H1 (cell line): ENCODE measurements around the gene SERPINA1. TPM values are rescaled to one million over a fixed set of nuclear protein-coding genes. Genes with fewer than 3 reads are reported as not detected.
"Not testable (repeated sequence)": the region's sequence is repeated elsewhere in the genome, so short reads cannot be mapped to it uniquely, and the experiment has no call there.

Experiments
- CTCF ChIA-PET: fragments of 300-600 bp; sonication (Branson Sonifier 250); formaldehyde crosslinking; loops from one replicate; lab custom pipeline; 2021; ENCODE audit not compliant: partially characterized antibody; lab: Charles Lee
- POLR2A ChIA-PET: fragments of 300-600 bp; sonication (Branson Sonifier 250); formaldehyde crosslinking; loops from one replicate; lab custom pipeline; 2021; ENCODE audit warnings: inconsistent platforms; ENCODE audit not compliant: partially characterized antibody; lab: Charles Lee
- DNase-seq, 2 experiments: peaks; one replicate each; pipeline versions ENCODE4 v3.0.0 to v3.0.0-alpha.2; 2010 to 2022; ENCODE audit warnings: low spot score in 2 of 2, low read depth in 1 of 2, mixed read lengths in 1 of 2
- FAIRE-seq: peaks from 2 replicates; lab custom pipeline; 2011; peaks lifted over from hg19 to GRCh38; lab: Jason Lieb, UNC
- H2AFZ ChIP-seq: 2 replicates; pipeline ENCODE4 v1.8.1; 2012; ENCODE audit warnings: low read length, inconsistent platforms
- H2AK5ac ChIP-seq: 2 replicates; pipeline ENCODE4 v1.6.1; 2013; ENCODE audit warnings: low read depth, low read length
- H2BK120ac ChIP-seq: replicated peaks from 2 replicates; pipeline ENCODE3; 2013; ENCODE audit warnings: low read depth, low read length, inconsistent platforms
- H2BK12ac ChIP-seq: 2 replicates; pipeline ENCODE4 v1.6.1; 2013; ENCODE audit warnings: low read depth, low read length
- H2BK15ac ChIP-seq: 2 replicates; pipeline ENCODE4 v1.6.1; 2013; ENCODE audit warnings: low read length
- H2BK20ac ChIP-seq: 2 replicates; pipeline ENCODE4 v1.6.1; 2013; ENCODE audit warnings: low read length
- H2BK5ac ChIP-seq: 2 replicates; pipeline ENCODE4 v1.6.1; 2013; ENCODE audit warnings: low read depth, low read length
- H3K14ac ChIP-seq: 2 replicates; pipeline ENCODE4 v1.6.1; 2013; ENCODE audit warnings: inconsistent platforms; ENCODE audit not compliant: insufficient read length
- H3K18ac ChIP-seq: 2 replicates; pipeline ENCODE4 v1.6.1; 2013; ENCODE audit warnings: low read length; ENCODE audit errors: extremely low read depth
- H3K23ac ChIP-seq: 2 replicates; pipeline ENCODE4 v1.6.1; 2013; ENCODE audit warnings: inconsistent platforms; ENCODE audit not compliant: insufficient read length
- H3K23me2 ChIP-seq: 2 replicates; pipeline ENCODE4 v1.6.1; 2013; ENCODE audit warnings: low read depth, low read length
- H3K27ac ChIP-seq: 2 replicates; pipeline ENCODE4 v1.6.1; 2011; ENCODE audit warnings: low read depth, low read length, inconsistent platforms
- H3K27me3 ChIP-seq, 4 experiments: replicated peaks in 1 of 4; 1 replicate in 1 of 4; 2 replicates in 3 of 4; pipeline versions ENCODE4 v1.6.1 to v1.8.1; 2011 to 2013; ENCODE audit warnings: low read length in 3 of 4, mild to moderate bottlenecking in 3 of 4, inconsistent platforms in 2 of 4, mixed read lengths in 2 of 4, moderate library complexity in 1 of 4; ENCODE audit not compliant: control insufficient read depth in 3 of 4, insufficient read depth in 3 of 4; ENCODE audit errors: extremely low read depth in 1 of 4
- H3K36me3 ChIP-seq, 4 experiments: 2 replicates each; pipeline versions ENCODE4 v1.6.1 to v1.8.1; 2011 to 2013; ENCODE audit warnings: mild to moderate bottlenecking in 4 of 4, low read length in 3 of 4, moderate library complexity in 2 of 4, control low read depth in 1 of 4, inconsistent platforms in 1 of 4; ENCODE audit not compliant: insufficient read depth in 4 of 4, control insufficient read depth in 2 of 4
- H3K4ac ChIP-seq: replicated peaks from 2 replicates; pipeline ENCODE3; 2013; ENCODE audit warnings: low read length, low read depth, mixed read lengths, inconsistent platforms; ENCODE audit not compliant: insufficient read length
- H3K4me1 ChIP-seq, 4 experiments: replicated peaks in 1 of 4; 1 replicate in 1 of 4; 2 replicates in 3 of 4; pipeline versions ENCODE4 v1.6.1 to v1.8.1; 2011 to 2013; ENCODE audit warnings: low read length in 3 of 4, inconsistent platforms in 2 of 4, mixed read lengths in 1 of 4; ENCODE audit not compliant: insufficient read depth in 4 of 4, control insufficient read depth in 3 of 4
- H3K4me2 ChIP-seq, 2 experiments: 2 replicates each; pipeline versions ENCODE4 v1.6.1 to v1.8.1; 2011 to 2013; ENCODE audit warnings: low read depth in 2 of 2, low read length in 2 of 2, control low read depth in 1 of 2, inconsistent platforms in 1 of 2, mild to moderate bottlenecking in 1 of 2; ENCODE audit not compliant: insufficient read depth in 1 of 2
- H3K4me3 ChIP-seq, 4 experiments: fragments of 200-600, 300-600 bp in 1 of 4; sonication (generic), shearing (Covaris generic), sonication (Bioruptor Twin) in 1 of 4; 2 replicates each; pipeline versions ENCODE4 v1.5.1 to v1.8.1; 2011 to 2016; ENCODE audit warnings: low read length in 4 of 4, low read depth in 3 of 4, control low read depth in 2 of 4, inconsistent platforms in 2 of 4, mild to moderate bottlenecking in 2 of 4, mixed read lengths in 1 of 4, moderate library complexity in 1 of 4; ENCODE audit not compliant: insufficient read depth in 2 of 4; ENCODE audit errors: extremely low read depth in 1 of 4
- H3K56ac ChIP-seq: replicated peaks from 2 replicates; pipeline ENCODE3; 2013; ENCODE audit warnings: low read depth, mild to moderate bottlenecking, mixed read lengths, low read length, inconsistent platforms; ENCODE audit not compliant: insufficient read length
- H3K79me1 ChIP-seq: 2 replicates; pipeline ENCODE4 v1.6.1; 2013; ENCODE audit warnings: low read depth, low read length, control low read depth
- H3K79me2 ChIP-seq, 2 experiments: 2 replicates each; pipeline versions ENCODE4 v1.6.1 to v1.8.1; 2012 to 2013; ENCODE audit warnings: low read length in 2 of 2, mild to moderate bottlenecking in 2 of 2, inconsistent platforms in 1 of 2; ENCODE audit not compliant: insufficient read depth in 2 of 2, control insufficient read depth in 1 of 2
- H3K9ac ChIP-seq, 4 experiments: replicated peaks in 1 of 4; 1 replicate in 1 of 4; 2 replicates in 3 of 4; pipeline versions ENCODE4 v1.6.1 to v1.8.1; 2011 to 2013; ENCODE audit warnings: low read depth in 3 of 4, low read length in 3 of 4, control low read depth in 2 of 4, mild to moderate bottlenecking in 2 of 4, moderate library complexity in 2 of 4, inconsistent platforms in 1 of 4; ENCODE audit errors: extremely low read depth in 1 of 4
- H3K9me3 ChIP-seq, 2 experiments: 2 replicates each; pipeline versions ENCODE4 v1.6.1 to v1.8.1; 2012 to 2013; ENCODE audit warnings: mild to moderate bottlenecking in 2 of 2, moderate library complexity in 2 of 2, control low read depth in 1 of 2, inconsistent platforms in 1 of 2, low read depth in 1 of 2, low read length in 1 of 2, mixed read lengths in 1 of 2; ENCODE audit not compliant: insufficient read depth in 2 of 2
- H4K20me1 ChIP-seq, 2 experiments: replicated peaks in 1 of 2; 2 replicates each; pipeline versions ENCODE3 to v1.8.1; 2011 to 2013; ENCODE audit warnings: inconsistent platforms in 2 of 2, low read length in 2 of 2, mild to moderate bottlenecking in 1 of 2; ENCODE audit not compliant: insufficient read depth in 2 of 2, control insufficient read depth in 1 of 2
- H4K5ac ChIP-seq: 2 replicates; pipeline ENCODE4 v1.6.1; 2013; ENCODE audit warnings: low read length, low read depth, mixed read lengths, inconsistent platforms; ENCODE audit not compliant: insufficient read length
- H4K8ac ChIP-seq: 2 replicates; pipeline ENCODE4 v1.8.0; 2013; ENCODE audit warnings: mild to moderate bottlenecking, moderate library complexity, low read length, inconsistent platforms; ENCODE audit not compliant: insufficient read depth; ENCODE audit errors: extremely low read depth
- H4K91ac ChIP-seq: replicated peaks from 2 replicates; pipeline ENCODE3; 2013; ENCODE audit warnings: low read length, mixed read lengths, inconsistent platforms; ENCODE audit not compliant: insufficient read length
- WGBS, 2 experiments: shearing (Covaris generic) in 1 of 2; methylation state at CpG; one replicate each; pipeline versions ENCODE4 v1.1.6 to v1.1.7; 2013 to 2015; ENCODE audit warnings: low lambda C conversion rate in 2 of 2, mixed read lengths in 2 of 2, inconsistent platforms in 1 of 2, low coverage in 1 of 2, missing lambda C conversion rate in 1 of 2; ENCODE audit not compliant: insufficient replicate concordance in 2 of 2, insufficient coverage in 1 of 2, insufficient read length in 1 of 2; ENCODE audit errors: extremely low coverage in 1 of 2, missing lambda C conversion rate in 1 of 2; 5-methylcytosine and 5-hydroxymethylcytosine counted together
- polyA plus RNA-seq, 7 experiments: library from polyadenylated mRNA; depleted of rRNA in 3 of 7; stranded (reverse) in 5 of 7; unstranded in 2 of 7; fragments of >200 nt in 5 of 7; fragments of 200-250 nt in 2 of 7; gene quantifications; 1 replicate in 5 of 7; 2 replicates in 1 of 7; 4 replicates in 1 of 7; pipeline versions ENCODE4 v1.2.1 to v1.2.3, GENCODE V29; 2011 to 2013; ENCODE audit warnings: missing spikeins in 2 of 7, mixed read lengths in 2 of 7
- total RNA-seq: library from RNA; stranded (reverse); fragmentation: NEBNext Ultra II Directional; extraction: Animal tissue kit (Norgen Biotek cat#: 25700); gene quantifications from 2 replicates; pipeline ENCODE4 v1.2.1, GENCODE V29; 2021

Gene SERPINA1
- total and polyA plus RNA-seq, 2 of the 8 experiments (the other 6 are each of a cell fraction or from before 2014, with no cell fraction given): 0.08 TPM; not detected in 1

GRCh38 chr14:94409430-94409829 lies 21.0 kb upstream of the SERPINA1 start:
- H3K27me3 ChIP-seq, H3K18ac ChIP-seq, H2AFZ ChIP-seq, H4K91ac ChIP-seq, H4K5ac ChIP-seq, DNase-seq, H2BK12ac ChIP-seq, H3K79me2 ChIP-seq, H3K4me3 ChIP-seq, H3K4me2 ChIP-seq, H2BK15ac ChIP-seq, H3K56ac ChIP-seq, H2BK5ac ChIP-seq, H2BK20ac ChIP-seq, POLR2A ChIA-PET, H3K79me1 ChIP-seq, H4K8ac ChIP-seq, H3K23me2 ChIP-seq, H2BK120ac ChIP-seq, H3K23ac ChIP-seq, H2AK5ac ChIP-seq, H3K14ac ChIP-seq, FAIRE-seq, H3K9ac ChIP-seq, H3K4me1 ChIP-seq, H4K20me1 ChIP-seq, H3K4ac ChIP-seq, H3K36me3 ChIP-seq, H3K27ac ChIP-seq: not testable (repeated sequence)
- peaks cover 9 to 11% of the 10 kb centered on the region in 2 experiments; a peak in 3 of 4 replicates for H3K9me3 ChIP-seq
- CTCF ChIA-PET: interaction anchor here (1.2 to 1.6 kb wide), 3 partner anchors 19 to 139 kb away, joined by 4 read pairs; no protein-coding TSS in a partner anchor
- WGBS, 2 experiments: 93% methylated on average over 5 of the region's 5 CpGs; no CpG with 5 or more reads in 1 of the 2 experiments
